Activated naive CD4-positive, alpha-beta T cell treated with anti-CD3 and anti-CD28 coated beads, Interleukin-2, amount 10 ng/mL, durations not matched to agents 7 days and 5 days (primary cell): ENCODE results near the gene SEC14L1.

Experiments used
- CTCF ChIA-PET: fragments of 350-600 bp; sonication (Branson Sonifier 250); formaldehyde crosslinking; loops from one replicate; lab custom pipeline; 2021; ENCODE audit warnings: antibody characterized with exemption; lab: Charles Lee
- DNase-seq: peaks from one replicate; pipeline ENCODE4 v3.0.0-alpha.2; 2020
- H3K27ac Mint-ChIP-seq: one replicate; pipeline ENCODE4 v1.8.0; 2021; ENCODE audit warnings: mild to moderate bottlenecking, moderate library complexity, mixed read lengths
- H3K27me3 Mint-ChIP-seq: one replicate; pipeline ENCODE4 v1.8.0; 2021; ENCODE audit warnings: mild to moderate bottlenecking, mixed read lengths
- H3K36me3 Mint-ChIP-seq: one replicate; pipeline ENCODE4 v1.8.0; 2021; ENCODE audit warnings: mixed read lengths
- H3K4me1 Mint-ChIP-seq: one replicate; pipeline ENCODE4 v1.8.0; 2021; ENCODE audit warnings: mixed read lengths
- H3K4me3 Mint-ChIP-seq: one replicate; pipeline ENCODE4 v1.8.0; 2021; ENCODE audit warnings: mild to moderate bottlenecking, moderate library complexity, mixed read lengths
- H3K9me3 Mint-ChIP-seq: one replicate; pipeline ENCODE4 v1.8.0; 2021; ENCODE audit warnings: mixed read lengths

The SEC14L1 gene

GRCh38 chr17:77191244-77191643, 50.5 kb downstream of the SEC14L1 start:
- Mint-ChIP-seq H3K4me1 (peaks cover 23% of the 10 kb centered on the region), H3K27ac (no peak overlapping the region), H3K9me3 (no peaks in the 10 kb centered on the region), H3K27me3 (no peaks in the 10 kb centered on the region), H3K4me3 (no peak overlapping the region), H3K36me3 (peaks cover 48% of the 10 kb centered on the region)
- DNase-seq = no peak
- CTCF ChIA-PET = no interaction called here

GRCh38 chr17:77193653-77194052, 52.9 kb downstream of the SEC14L1 start:
- H3K9me3 Mint-ChIP-seq = no peaks in the 10 kb centered on the region
- H3K27ac Mint-ChIP-seq = no peak overlapping the region
- CTCF ChIA-PET = no interaction called here

GRCh38 chr17:77194179-77194578, 53.4 kb downstream of the SEC14L1 start:
- H3K4me1 Mint-ChIP-seq = peaks cover 10% of the 10 kb centered on the region
- DNase-seq = no peak
- no peaks in the 10 kb centered on the region for H3K27me3 Mint-ChIP-seq
- H3K9me3 Mint-ChIP-seq = no peaks in the 10 kb centered on the region
- H3K36me3 Mint-ChIP-seq = peaks cover 66% of the 10 kb centered on the region
- no peak overlapping the region for H3K4me3 Mint-ChIP-seq
- CTCF ChIA-PET = no interaction called here
- no peak overlapping the region for H3K27ac Mint-ChIP-seq

More at GRCh38 chr17:77193653-77194052, 52.9 kb downstream of the SEC14L1 start:
- Mint-ChIP-seq H3K27me3 (no peaks in the 10 kb centered on the region), H3K4me3 (no peak overlapping the region), H3K36me3 (peaks cover 65% of the 10 kb centered on the region), H3K4me1 (peaks cover 16% of the 10 kb centered on the region)
- DNase-seq = no peak

GRCh38 chr17:77196251-77196650, 55.5 kb downstream of the SEC14L1 start:
- no peak for DNase-seq
- Mint-ChIP-seq H3K4me1 (no peaks in the 10 kb centered on the region), H3K36me3 (peaks cover 78% of the 10 kb centered on the region), H3K27me3 (no peaks in the 10 kb centered on the region), H3K4me3 (no peak overlapping the region), H3K27ac (no peak overlapping the region), H3K9me3 (no peaks in the 10 kb centered on the region)
- CTCF ChIA-PET = no interaction called here

- H3K4me1 Mint-ChIP-seq = no peaks in the 10 kb centered on the region
- peaks cover 80% of the 10 kb centered on the region for H3K36me3 Mint-ChIP-seq
- H3K4me3 Mint-ChIP-seq = no peak overlapping the region
- CTCF ChIA-PET = no interaction called here
- no peaks in the 10 kb centered on the region for H3K9me3 Mint-ChIP-seq
- H3K27me3 Mint-ChIP-seq = no peaks in the 10 kb centered on the region
- H3K27ac Mint-ChIP-seq = no peak overlapping the region
- no peak for DNase-seq
Observed at GRCh38 chr17:77197115-77197514, 56.3 kb downstream of the SEC14L1 start.

GRCh38 chr17:77200711-77201110, 59.9 kb downstream of the SEC14L1 start:
- H3K4me3 Mint-ChIP-seq = no peak overlapping the region
- no peaks in the 10 kb centered on the region for H3K27me3 Mint-ChIP-seq
- H3K4me1 Mint-ChIP-seq = no peaks in the 10 kb centered on the region
- CTCF ChIA-PET = no interaction called here
- no peaks in the 10 kb centered on the region for H3K9me3 Mint-ChIP-seq
- DNase-seq = no peak
- H3K36me3 Mint-ChIP-seq = peaks cover 73% of the 10 kb centered on the region
- H3K27ac Mint-ChIP-seq = no peak overlapping the region

GRCh38 chr17:77203436-77203835, 62.7 kb downstream of the SEC14L1 start:
- Mint-ChIP-seq H3K4me1 (no peaks in the 10 kb centered on the region), H3K4me3 (no peak overlapping the region), H3K27ac (no peak overlapping the region), H3K36me3 (peaks cover 66% of the 10 kb centered on the region), H3K27me3 (no peaks in the 10 kb centered on the region), H3K9me3 (no peaks in the 10 kb centered on the region)
- no peak for DNase-seq
- CTCF ChIA-PET = no interaction called here

- CTCF ChIA-PET = no interaction called here
- H3K27ac Mint-ChIP-seq = no peak overlapping the region
- peaks cover 68% of the 10 kb centered on the region for H3K36me3 Mint-ChIP-seq
Observed at GRCh38 chr17:77203846-77204245, 63.1 kb downstream of the SEC14L1 start.

GRCh38 chr17:77204536-77204935, 63.8 kb downstream of the SEC14L1 start:
- peaks cover 68% of the 10 kb centered on the region for H3K36me3 Mint-ChIP-seq
- CTCF ChIA-PET = no interaction called here

More at GRCh38 chr17:77203846-77204245, 63.1 kb downstream of the SEC14L1 start:
- Mint-ChIP-seq H3K27me3 (no peaks in the 10 kb centered on the region), H3K4me3 (no peak overlapping the region), H3K9me3 (no peaks in the 10 kb centered on the region), H3K4me1 (no peaks in the 10 kb centered on the region)
- no peak for DNase-seq

GRCh38 chr17:77205396-77206125, 64.8 kb downstream of the SEC14L1 start:
- CTCF ChIA-PET = no interaction called here
- peaks cover 69% of the 10 kb centered on the region for H3K36me3 Mint-ChIP-seq
- no peak overlapping the region for H3K27ac Mint-ChIP-seq
- no peak for DNase-seq
- H3K4me1 Mint-ChIP-seq = no peaks in the 10 kb centered on the region
- H3K4me3 Mint-ChIP-seq = no peak overlapping the region
- no peaks in the 10 kb centered on the region for H3K9me3 Mint-ChIP-seq
- H3K27me3 Mint-ChIP-seq = no peaks in the 10 kb centered on the region

More at GRCh38 chr17:77204536-77204935, 63.8 kb downstream of the SEC14L1 start:
- DNase-seq = no peak
- Mint-ChIP-seq H3K4me1 (no peaks in the 10 kb centered on the region), H3K27ac (no peak overlapping the region), H3K27me3 (no peaks in the 10 kb centered on the region), H3K4me3 (no peak overlapping the region), H3K9me3 (no peaks in the 10 kb centered on the region)

GRCh38 chr17:77206158-77206956, 65.6 kb downstream of the SEC14L1 start:
- Mint-ChIP-seq H3K27me3 (no peaks in the 10 kb centered on the region), H3K27ac (no peak overlapping the region), H3K36me3 (peaks cover 67% of the 10 kb centered on the region), H3K4me1 (no peaks in the 10 kb centered on the region), H3K4me3 (no peak overlapping the region), H3K9me3 (no peaks in the 10 kb centered on the region)
- CTCF ChIA-PET = no interaction called here
- no peak for DNase-seq

- no peak for DNase-seq
- Mint-ChIP-seq H3K9me3 (no peaks in the 10 kb centered on the region), H3K4me1 (no peaks in the 10 kb centered on the region), H3K4me3 (no peak overlapping the region), H3K36me3 (peaks cover 71% of the 10 kb centered on the region), H3K27me3 (no peaks in the 10 kb centered on the region), H3K27ac (no peak overlapping the region)
- CTCF ChIA-PET = interaction anchor here (1.0 to 1.6 kb wide), 2 partner anchors 98 to 120 kb away, joined by 3 to 4 read pairs; no protein-coding TSS in a partner anchor
Observed at GRCh38 chr17:77207689-77208216, 67.0 kb downstream of the SEC14L1 start.

GRCh38 chr17:77208217-77208808, 67.5 kb downstream of the SEC14L1 start:
- H3K4me1 Mint-ChIP-seq = no peaks in the 10 kb centered on the region
- H3K27ac Mint-ChIP-seq = peak overlapping the region; percentile 77
- no peaks in the 10 kb centered on the region for H3K9me3 Mint-ChIP-seq
- CTCF ChIA-PET = interaction anchor here (1.0 to 1.6 kb wide), 2 partner anchors 98 to 120 kb away, joined by 3 to 4 read pairs; no protein-coding TSS in a partner anchor
- DNase-seq = no peak
- no peak overlapping the region for H3K4me3 Mint-ChIP-seq
- no peaks in the 10 kb centered on the region for H3K27me3 Mint-ChIP-seq
- peaks cover 68% of the 10 kb centered on the region for H3K36me3 Mint-ChIP-seq

- H3K36me3 Mint-ChIP-seq = peaks cover 64% of the 10 kb centered on the region
- no peak for DNase-seq
- no peaks in the 10 kb centered on the region for H3K27me3 Mint-ChIP-seq
- H3K9me3 Mint-ChIP-seq = no peaks in the 10 kb centered on the region
- CTCF ChIA-PET = interaction anchor here (1.6 kb wide), 1 partner anchor 99 kb away, joined by 4 read pairs; no protein-coding TSS in a partner anchor
- H3K4me3 Mint-ChIP-seq = no peak overlapping the region
- H3K27ac Mint-ChIP-seq = peak overlapping the region; percentile 77
- no peaks in the 10 kb centered on the region for H3K4me1 Mint-ChIP-seq
Observed at GRCh38 chr17:77208856-77209255, 68.1 kb downstream of the SEC14L1 start.
